Measurements from ENCODE around the gene CAPZA1.

Gene CAPZA1

GRCh38 chr1:112715264-112716053 lies 95.8 kb downstream of the CAPZA1 start, which contains the start of gene PPM1J:
Gene PPM1J (minus strand): TSS chr1:112715332. CDS start chr1:112715301, 31 bp downstream.
- DNase-seq (ENCODE audit: low read depth in 2 of 2) = peak; percentile 93 to 94

- DNase-seq (ENCODE audit: low read depth in 2 of 2) = peak; percentile 53 to 61
Measured at GRCh38 chr1:112716133-112716720, 96.6 kb downstream of the CAPZA1 start.

GRCh38 chr1:112717263-112717873 lies 97.7 kb downstream of the CAPZA1 start:
- DNase-seq (ENCODE audit: low read depth in 2 of 2) = no peak

GRCh38 chr1:112718691-112719418 lies 99.2 kb downstream of the CAPZA1 start:
- peak; percentile 44 to 61 for DNase-seq (ENCODE audit: low read depth in 2 of 2)

GRCh38 chr1:112719706-112720105 lies 100.1 kb downstream of the CAPZA1 start:
- DNase-seq (ENCODE audit: low read depth in 2 of 2) = no peak

GRCh38 chr1:112720800-112721199 lies 101.2 kb downstream of the CAPZA1 start:
- no peak for DNase-seq (ENCODE audit: low read depth in 2 of 2)
